ENCODE results near the gene CBX1. TPM values are rescaled to one million over a fixed set of nuclear protein-coding genes. Genes with fewer than 3 reads are reported as not detected.

The CBX1 gene
- total and polyA plus RNA-seq, 2 of the 8 experiments (the other 6 are each of a cell fraction or from before 2014, with no cell fraction given), result 38.7 to 173 TPM

GRCh38 chr17:48025040-48025903 is 76.0 kb downstream of the CBX1 start (continued):
- TF ChIP-seq RAD21 (IDR thresholded peaks at IDR 0.05 in 1 of 2, conservative IDR thresholded peaks at IDR 0.05 in 1 of 2; ENCODE audit: low read depth in 2 of 2, low read length in 2 of 2), result peak; percentile 96
- TF ChIP-seq POU5F1 (IDR thresholded peaks at IDR 0.05; ENCODE audit: low read depth, low read length), result no peak
- no peak for TF ChIP-seq RNF2 (IDR thresholded peaks at IDR 0.05; ENCODE audit: borderline replicate concordance, low read depth, low read length, missing control alignments, poor library complexity, severe bottlenecking)
- TF ChIP-seq TEAD4 (IDR thresholded peaks at IDR 0.05; ENCODE audit: low read depth, low read length), result 0 out of 2 replicates have a peak, but pooled peaks have one; percentile 11
- TF ChIP-seq KDM4A (IDR thresholded peaks at IDR 0.05; ENCODE audit: low read depth, low read length, severe bottlenecking), result peak; percentile 42
- no peak for TF ChIP-seq GTF2F1 (IDR thresholded peaks at IDR 0.05; ENCODE audit: borderline replicate concordance, low read depth, low read length)
- peak; percentile 73 for TF ChIP-seq MAX (IDR thresholded peaks at IDR 0.05)
- peak in 1 of 2 experiments; percentile 93; a peak in 2 of 4 replicates for TF ChIP-seq SIN3A (conservative IDR thresholded peaks at IDR 0.05 in 1 of 2, IDR thresholded peaks at IDR 0.05 in 1 of 2; ENCODE audit: low read depth in 1 of 2, low read length in 2 of 2)
- peak; percentile 79; the same call in 1 of the 2 replicates for TF ChIP-seq SP1 (IDR thresholded peaks at IDR 0.05; ENCODE audit: low read depth, low read length)
- no peak for TF ChIP-seq TAF7 (optimal IDR thresholded peaks at IDR 0.05; ENCODE audit: borderline replicate concordance, low read depth, low read length)
- TF ChIP-seq RBBP5 (IDR thresholded peaks at IDR 0.05; ENCODE audit: borderline replicate concordance, low read depth, low read length), result no peak
- TF ChIP-seq CTCF (IDR thresholded peaks at IDR 0.05; ENCODE audit: control extremely low read depth in 1 of 3, insufficient read depth in 1 of 3, low read depth in 1 of 3, low read length in 3 of 3), result peak; percentile 81 to 87 (median 83)
- TF ChIP-seq E2F6 (IDR thresholded peaks at IDR 0.05), result peak; percentile 80
- TF ChIP-seq YY1 (IDR thresholded peaks at IDR 0.05; ENCODE audit: low read depth, low read length), result no peak
- no peak for TF ChIP-seq SP2 (IDR thresholded peaks at IDR 0.05; ENCODE audit: low read length)
